ENCODE data around the gene ANKRD62.
"Not testable (repeated sequence)": the region's sequence is repeated elsewhere in the genome, so short reads cannot be mapped to it uniquely, and the experiment has no call there.

ANKRD62 gene

DNA sequence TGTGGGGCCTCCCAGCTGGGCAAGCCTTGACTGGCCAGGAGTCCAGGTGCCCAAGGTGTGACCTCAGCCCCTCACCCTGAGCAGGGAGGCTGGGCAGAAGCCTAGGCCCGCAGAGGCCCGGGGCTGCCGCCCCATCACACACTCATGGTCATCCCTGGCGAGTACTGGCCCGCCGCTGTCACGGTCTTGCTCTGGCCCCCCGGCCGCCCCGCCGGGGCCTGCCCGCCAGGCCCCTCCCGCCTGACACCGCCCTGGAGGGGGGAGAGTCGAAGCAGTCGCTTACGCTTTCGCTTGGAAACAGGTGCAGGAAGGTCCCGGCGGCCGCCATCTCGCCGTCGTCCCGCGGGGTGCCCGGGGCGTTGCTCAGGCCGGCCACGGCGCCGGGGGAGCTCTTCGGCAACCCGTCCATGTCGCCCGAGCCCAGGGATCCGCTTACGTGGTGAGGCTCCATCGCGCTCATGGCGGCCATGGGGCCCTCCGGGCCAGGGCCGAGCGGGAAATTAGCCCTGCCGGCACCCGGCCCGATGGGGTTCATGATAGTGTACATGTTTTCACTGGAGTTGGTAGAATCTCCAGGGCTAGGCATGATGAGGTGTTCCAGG lies 26.6 kb upstream of the ANKRD62 start:
- DNase-seq (ENCODE audit: low read depth), result no peak
- no peak overlapping the region for H3K4me3 ChIP-seq (ENCODE audit: low read depth, low read length)
- TF ChIP-seq, protein P1, sequence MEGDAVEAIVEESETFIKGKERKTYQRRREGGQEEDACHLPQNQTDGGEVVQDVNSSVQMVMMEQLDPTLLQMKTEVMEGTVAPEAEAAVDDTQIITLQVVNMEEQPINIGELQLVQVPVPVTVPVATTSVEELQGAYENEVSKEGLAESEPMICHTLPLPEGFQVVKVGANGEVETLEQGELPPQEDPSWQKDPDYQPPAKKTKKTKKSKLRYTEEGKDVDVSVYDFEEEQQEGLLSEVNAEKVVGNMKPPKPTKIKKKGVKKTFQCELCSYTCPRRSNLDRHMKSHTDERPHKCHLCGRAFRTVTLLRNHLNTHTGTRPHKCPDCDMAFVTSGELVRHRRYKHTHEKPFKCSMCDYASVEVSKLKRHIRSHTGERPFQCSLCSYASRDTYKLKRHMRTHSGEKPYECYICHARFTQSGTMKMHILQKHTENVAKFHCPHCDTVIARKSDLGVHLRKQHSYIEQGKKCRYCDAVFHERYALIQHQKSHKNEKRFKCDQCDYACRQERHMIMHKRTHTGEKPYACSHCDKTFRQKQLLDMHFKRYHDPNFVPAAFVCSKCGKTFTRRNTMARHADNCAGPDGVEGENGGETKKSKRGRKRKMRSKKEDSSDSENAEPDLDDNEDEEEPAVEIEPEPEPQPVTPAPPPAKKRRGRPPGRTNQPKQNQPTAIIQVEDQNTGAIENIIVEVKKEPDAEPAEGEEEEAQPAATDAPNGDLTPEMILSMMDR (conservative IDR thresholded peaks at IDR 0.05; ENCODE audit: low read depth, low read length), result no peak

DNA sequence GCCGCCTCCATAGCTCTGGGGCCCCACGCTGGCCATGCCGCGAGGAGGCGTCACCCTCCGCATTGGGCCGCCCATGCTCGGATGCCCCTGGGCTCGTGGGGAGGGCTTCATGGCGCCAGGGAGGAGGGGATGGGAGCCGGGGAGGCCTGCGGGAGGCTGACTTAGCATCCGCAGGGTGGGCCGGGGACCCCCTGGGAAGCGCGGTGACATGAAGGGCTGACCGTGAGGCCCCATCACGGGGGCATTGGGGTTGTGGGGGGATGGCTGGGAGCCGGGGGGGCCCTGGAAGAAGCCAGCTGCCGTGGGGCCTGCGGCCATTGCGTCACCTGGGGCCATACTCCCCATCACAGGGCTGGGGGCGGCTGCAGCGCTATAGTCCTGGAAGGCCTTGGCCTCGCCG lies 26.0 kb upstream of the ANKRD62 start:
- TF ChIP-seq, protein P1 (conservative IDR thresholded peaks at IDR 0.05; ENCODE audit: low read depth, low read length), result no peak
- H3K4me3 ChIP-seq (ENCODE audit: low read depth, low read length), result no peak overlapping the region
- DNase-seq (ENCODE audit: low read depth), result no peak

DNA sequence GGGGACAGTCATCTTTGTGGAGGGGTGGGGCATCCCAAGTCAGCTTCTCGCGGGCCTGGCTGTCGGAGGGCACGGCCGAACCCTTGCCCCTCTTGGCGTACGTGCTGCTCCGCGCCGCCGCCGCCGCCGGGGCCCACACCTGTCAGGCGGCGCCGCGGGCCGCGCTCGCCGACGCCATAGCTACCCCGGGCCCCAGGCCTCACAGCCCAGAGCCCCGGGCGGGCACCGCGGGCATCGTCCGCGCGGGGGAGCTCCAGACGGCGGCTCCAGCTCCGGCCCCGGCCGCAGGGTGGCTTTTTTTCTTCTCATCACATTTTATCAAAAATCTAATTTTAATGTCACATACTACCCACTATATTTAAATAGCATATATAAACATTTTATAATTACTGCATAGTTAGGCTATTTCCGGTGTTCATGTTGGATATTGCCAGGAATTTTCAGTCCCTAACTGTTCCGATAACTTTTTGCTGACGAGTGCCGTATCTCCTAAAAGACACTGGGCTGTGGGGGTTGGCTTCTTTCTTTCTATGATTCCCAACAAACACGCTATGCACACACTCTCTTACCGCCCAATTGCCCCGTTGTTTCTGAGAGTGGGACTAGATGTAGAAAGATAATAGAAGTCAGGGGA lies 25.2 kb upstream of the ANKRD62 start:
- not testable (repeated sequence) for H3K4me3 ChIP-seq (ENCODE audit: low read depth, low read length); DNase-seq (ENCODE audit: low read depth)

DNA sequence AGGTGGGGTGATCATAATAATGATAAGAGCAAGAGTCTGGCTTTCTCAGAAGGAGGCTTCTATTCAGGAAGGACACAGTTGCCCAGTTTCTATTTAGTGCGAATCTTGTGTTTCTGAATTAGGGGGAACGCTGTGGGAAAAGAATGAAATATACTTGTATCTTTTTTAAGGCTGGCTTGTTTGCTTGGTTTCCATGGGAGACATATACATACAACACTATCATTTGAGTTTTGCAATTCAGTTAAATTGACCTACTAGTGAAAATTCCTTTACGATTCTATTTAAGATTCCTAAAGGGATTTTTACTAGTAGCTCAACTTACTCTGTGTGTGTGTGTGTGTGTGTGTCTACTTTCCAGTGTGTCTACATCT lies 24.7 kb upstream of the ANKRD62 start:
- TF ChIP-seq, protein P1 (conservative IDR thresholded peaks at IDR 0.05; ENCODE audit: low read depth, low read length), result no peak
- DNase-seq (ENCODE audit: low read depth), result no peak

DNA sequence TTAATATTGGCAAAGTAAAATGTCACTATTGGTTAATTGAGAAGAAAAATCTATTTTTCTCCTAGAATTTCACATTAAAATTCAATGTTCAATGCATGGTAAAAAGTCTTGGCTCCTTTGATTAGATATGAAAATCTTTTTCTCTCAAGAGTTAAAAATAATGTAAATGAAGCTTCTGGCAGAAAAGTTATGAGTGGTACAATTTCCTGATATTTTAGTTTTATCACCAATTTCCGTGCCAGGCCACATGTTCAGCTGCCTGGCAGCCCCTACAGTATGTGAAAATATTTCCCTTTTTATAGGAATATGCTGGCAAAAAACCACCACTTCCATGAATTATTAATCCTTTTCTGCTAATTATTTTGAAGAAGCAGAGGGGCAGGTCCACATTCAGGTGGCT lies 22.6 kb upstream of the ANKRD62 start:
- not testable (repeated sequence) for DNase-seq (ENCODE audit: low read depth); H3K4me3 ChIP-seq (ENCODE audit: low read depth, low read length)

More for the DNA sequence above, 24.7 kb upstream of the ANKRD62 start:
- no peak overlapping the region for H3K4me3 ChIP-seq (ENCODE audit: low read depth, low read length)

DNA sequence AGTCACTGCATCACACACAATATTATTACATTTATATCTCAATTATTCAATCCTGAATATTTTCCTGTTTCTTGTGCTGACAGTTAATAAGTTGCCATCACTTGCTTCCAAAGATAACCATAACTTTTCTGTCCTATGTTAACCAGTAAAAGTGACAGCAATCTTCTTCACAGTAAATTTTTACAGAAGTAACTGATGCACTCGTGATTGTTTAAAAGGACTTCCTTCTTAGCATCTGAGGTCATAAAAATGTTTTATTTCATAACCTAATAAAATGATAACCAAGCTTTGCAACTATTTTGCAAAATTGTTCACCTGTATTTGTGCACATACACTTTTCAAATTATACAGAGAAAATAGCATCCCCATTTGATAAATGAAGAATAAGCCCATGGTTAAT lies 20.6 kb upstream of the ANKRD62 start:
- TF ChIP-seq, protein P1 (conservative IDR thresholded peaks at IDR 0.05; ENCODE audit: low read depth, low read length), result no peak
- no peak for DNase-seq (ENCODE audit: low read depth)
- H3K4me3 ChIP-seq (ENCODE audit: low read depth, low read length), result no peak overlapping the region

DNA sequence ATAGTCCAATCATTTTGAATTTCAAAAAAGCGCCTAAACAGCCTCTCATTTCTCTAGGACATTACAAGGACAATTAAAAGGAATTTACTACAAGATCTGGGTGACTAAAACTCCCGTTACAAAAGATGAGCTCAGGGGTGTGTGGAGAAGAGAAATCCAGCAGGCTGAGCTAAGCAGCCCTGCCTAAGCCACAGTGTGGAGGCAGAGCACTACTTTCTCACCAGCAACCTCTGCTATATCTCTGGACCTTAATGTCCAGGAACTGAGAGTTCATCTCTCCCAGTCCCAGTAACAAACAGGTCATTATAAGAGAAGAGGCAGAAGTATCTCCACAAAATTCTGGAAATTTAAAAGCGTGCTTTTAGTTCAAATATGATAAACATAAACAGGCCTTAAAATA lies 18.9 kb upstream of the ANKRD62 start:
- peak; percentile 71 for DNase-seq (ENCODE audit: low read depth)

More for the DNA sequence above, 18.9 kb upstream of the ANKRD62 start:
- no peak overlapping the region for H3K4me3 ChIP-seq (ENCODE audit: low read depth, low read length)
- TF ChIP-seq, protein P1 (conservative IDR thresholded peaks at IDR 0.05; ENCODE audit: low read depth, low read length), result peak; percentile 70

Measured in choroid plexus epithelial cell (primary cell).